GM10847 (cell line): ENCODE results near the gene SATB1.

Experiments used
- POLR2A ChIP-seq: IDR thresholded peaks from 2 replicates; pipeline ENCODE4 v1.6.1; 2011; ENCODE audit not compliant: insufficient read length; ENCODE audit errors: extremely low read depth

SATB1 gene

GRCh38 chr3:18424729-18425640, at the start of gene SATB1:
Gene SATB1 (minus strand): TSS chr3:18425339. CDS start chr3:18420967, 4,372 bp downstream.
- TF ChIP-seq POLR2A: no peak

GRCh38 chr3:18474202-18474601, 49.1 kb upstream of the SATB1 start:
- no peak for TF ChIP-seq POLR2A

GRCh38 chr3:18469775-18470174, 44.6 kb upstream of the SATB1 start:
- TF ChIP-seq POLR2A: no peak

GRCh38 chr3:18466136-18466535, 41.0 kb upstream of the SATB1 start:
- no peak for TF ChIP-seq POLR2A

GRCh38 chr3:18454766-18455165, 29.6 kb upstream of the SATB1 start:
- no peak for TF ChIP-seq POLR2A

- no peak for TF ChIP-seq POLR2A
Observed at GRCh38 chr3:18447720-18448119, 22.6 kb upstream of the SATB1 start.

- no peak for TF ChIP-seq POLR2A
Observed at GRCh38 chr3:18446149-18446825, 21.1 kb upstream of the SATB1 start.

GRCh38 chr3:18445401-18446148, 20.4 kb upstream of the SATB1 start:
- TF ChIP-seq POLR2A: no peak

- no peak for TF ChIP-seq POLR2A
Observed at GRCh38 chr3:18444595-18445400, 19.7 kb upstream of the SATB1 start.

GRCh38 chr3:18443665-18444594, 18.8 kb upstream of the SATB1 start:
- no peak for TF ChIP-seq POLR2A

- no peak for TF ChIP-seq POLR2A
Observed at GRCh38 chr3:18442756-18443664, 17.9 kb upstream of the SATB1 start.

- no peak for TF ChIP-seq POLR2A
Observed at GRCh38 chr3:18441551-18441950, 16.4 kb upstream of the SATB1 start.
